OCI-LY7 (cell line): ENCODE results near the gene CHRNA4.

Experiments
- EZH2phosphoT487 ChIP-seq: fragments of 200-600 bp; sonication (generic); IDR thresholded peaks from 2 replicates; pipeline ENCODE4 v1.6.1; 2018; ENCODE audit warnings: low read depth, borderline replicate concordance, mild to moderate bottlenecking, mixed run types, antibody characterized with exemption, low read length, moderate library complexity, mixed read lengths
- TF ChIP-seq, protein P1 (sequence below): fragments of 200-600 bp; sonication (generic); conservative IDR thresholded peaks from 2 replicates; pipeline ENCODE4 v1.5.1; 2014; ENCODE audit warnings: mild to moderate bottlenecking, antibody characterized with exemption, low read length, moderate library complexity, mixed read lengths

DNA sequence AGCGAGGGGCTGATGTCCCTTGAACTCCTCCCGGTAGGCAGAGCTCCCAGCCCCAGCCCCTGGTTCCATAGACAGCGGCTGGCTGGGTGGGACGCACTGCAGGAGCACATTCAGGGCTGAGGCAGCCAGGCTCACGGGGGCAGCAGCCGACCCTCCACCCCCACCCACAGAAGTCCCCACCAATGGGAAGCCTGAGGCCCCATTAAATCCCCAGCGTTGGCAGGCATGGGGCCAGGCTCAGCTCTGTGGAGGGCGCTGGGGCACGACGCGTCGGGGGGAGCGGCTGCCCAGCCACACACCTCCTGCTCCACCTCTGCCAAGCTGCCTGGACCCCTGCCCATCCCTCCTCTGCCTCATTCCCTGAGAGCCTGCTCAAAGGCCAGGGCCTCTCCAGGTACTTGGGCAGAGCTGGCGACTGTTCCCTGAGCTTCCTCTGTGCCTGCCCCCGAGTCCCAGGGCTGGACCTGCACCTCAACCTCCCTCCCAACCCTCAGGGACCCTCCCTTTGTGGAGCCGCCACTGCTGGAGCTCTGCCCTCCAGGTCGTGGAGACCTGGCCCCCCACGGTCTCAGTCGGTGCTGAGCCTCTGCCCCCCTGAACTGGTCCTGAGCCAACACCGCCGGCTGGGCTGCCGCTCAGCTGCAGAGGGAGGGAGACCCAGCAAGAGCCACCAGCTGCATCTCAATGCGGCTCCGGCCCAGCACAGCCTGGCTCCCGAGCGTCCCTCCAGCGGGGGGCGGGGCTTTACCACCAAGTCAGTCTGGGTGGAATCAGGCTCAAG is 9.1 kb downstream of the CHRNA4 start:
- TF ChIP-seq, protein P1, sequence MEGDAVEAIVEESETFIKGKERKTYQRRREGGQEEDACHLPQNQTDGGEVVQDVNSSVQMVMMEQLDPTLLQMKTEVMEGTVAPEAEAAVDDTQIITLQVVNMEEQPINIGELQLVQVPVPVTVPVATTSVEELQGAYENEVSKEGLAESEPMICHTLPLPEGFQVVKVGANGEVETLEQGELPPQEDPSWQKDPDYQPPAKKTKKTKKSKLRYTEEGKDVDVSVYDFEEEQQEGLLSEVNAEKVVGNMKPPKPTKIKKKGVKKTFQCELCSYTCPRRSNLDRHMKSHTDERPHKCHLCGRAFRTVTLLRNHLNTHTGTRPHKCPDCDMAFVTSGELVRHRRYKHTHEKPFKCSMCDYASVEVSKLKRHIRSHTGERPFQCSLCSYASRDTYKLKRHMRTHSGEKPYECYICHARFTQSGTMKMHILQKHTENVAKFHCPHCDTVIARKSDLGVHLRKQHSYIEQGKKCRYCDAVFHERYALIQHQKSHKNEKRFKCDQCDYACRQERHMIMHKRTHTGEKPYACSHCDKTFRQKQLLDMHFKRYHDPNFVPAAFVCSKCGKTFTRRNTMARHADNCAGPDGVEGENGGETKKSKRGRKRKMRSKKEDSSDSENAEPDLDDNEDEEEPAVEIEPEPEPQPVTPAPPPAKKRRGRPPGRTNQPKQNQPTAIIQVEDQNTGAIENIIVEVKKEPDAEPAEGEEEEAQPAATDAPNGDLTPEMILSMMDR = no peak
- no peak for TF ChIP-seq EZH2phosphoT487
